Stimulated activated CD4-positive, alpha-beta T cell treated with anti-CD3 and anti-CD28 coated beads, Interleukin-1b, Interleukin-23, amount 100 ng/mL, for 48 hours (primary cell): ENCODE results near the gene TENM4.

Experiments
- DNase-seq: peaks from one replicate; pipeline ENCODE4 v3.0.0-alpha.2; 2020

TENM4 gene

GRCh38 chr11:79382301-79383050 is 58.4 kb downstream of the TENM4 start:
- no peak for DNase-seq

- DNase-seq, result no peak
Observed at GRCh38 chr11:79381036-79381435, 59.8 kb downstream of the TENM4 start.

GRCh38 chr11:79377406-79377805 is 63.4 kb downstream of the TENM4 start:
- no peak for DNase-seq

GRCh38 chr11:79375818-79376550 is 64.8 kb downstream of the TENM4 start:
- no peak for DNase-seq

GRCh38 chr11:79374727-79375126 is 66.1 kb downstream of the TENM4 start:
- no peak for DNase-seq

GRCh38 chr11:79371724-79372123 is 69.1 kb downstream of the TENM4 start:
- DNase-seq, result no peak

GRCh38 chr11:79371152-79371551 is 69.7 kb downstream of the TENM4 start:
- no peak for DNase-seq

GRCh38 chr11:79369055-79369454 is 71.8 kb downstream of the TENM4 start:
- DNase-seq, result no peak

GRCh38 chr11:79367844-79368243 is 73.0 kb downstream of the TENM4 start:
- no peak for DNase-seq

GRCh38 chr11:79366218-79366617 is 74.6 kb downstream of the TENM4 start:
- no peak for DNase-seq

GRCh38 chr11:79363861-79364378 is 76.9 kb downstream of the TENM4 start:
- no peak for DNase-seq

GRCh38 chr11:79363256-79363655 is 77.6 kb downstream of the TENM4 start:
- DNase-seq, result no peak

- no peak for DNase-seq
Observed at GRCh38 chr11:79362821-79363220, 78.0 kb downstream of the TENM4 start.

- no peak for DNase-seq
Observed at GRCh38 chr11:79362206-79362757, 78.5 kb downstream of the TENM4 start.

- DNase-seq, result no peak
Observed at GRCh38 chr11:79358258-79358657, 82.6 kb downstream of the TENM4 start.

GRCh38 chr11:79353706-79354105 is 87.1 kb downstream of the TENM4 start:
- no peak for DNase-seq

GRCh38 chr11:79352349-79352703 is 88.5 kb downstream of the TENM4 start:
- DNase-seq, result no peak

- no peak for DNase-seq
Observed at GRCh38 chr11:79348976-79349682, 91.7 kb downstream of the TENM4 start.

- DNase-seq, result no peak
Observed at GRCh38 chr11:79346021-79346420, 94.8 kb downstream of the TENM4 start.

GRCh38 chr11:79344753-79345294 is 96.0 kb downstream of the TENM4 start:
- DNase-seq, result no peak

- no peak for DNase-seq
Observed at GRCh38 chr11:79342686-79343085, 98.1 kb downstream of the TENM4 start.

- DNase-seq, result no peak
Observed at GRCh38 chr11:79342236-79342635, 98.6 kb downstream of the TENM4 start.

GRCh38 chr11:79340535-79340934 is 100.3 kb downstream of the TENM4 start:
- DNase-seq, result no peak
